IPS-20b (cell line): ENCODE measurements around the gene YTHDF2.
"Not testable (repeated sequence)": the region's sequence is repeated elsewhere in the genome, so short reads cannot be mapped to it uniquely, and the experiment has no call there.

Experiments used
- H3K27ac ChIP-seq: one replicate; pipeline ENCODE4 v1.5.1; 2013; ENCODE audit warnings: low read length
- H3K27me3 ChIP-seq: 2 replicates; pipeline ENCODE4 v1.6.1; 2013; ENCODE audit warnings: mild to moderate bottlenecking, low read length, inconsistent platforms; ENCODE audit not compliant: insufficient read depth
- H3K36me3 ChIP-seq: 2 replicates; pipeline ENCODE4 v1.6.1; 2013; ENCODE audit warnings: low read depth, mild to moderate bottlenecking, inconsistent platforms, low read length, moderate library complexity; ENCODE audit not compliant: insufficient read depth
- H3K4me1 ChIP-seq: 2 replicates; pipeline ENCODE4 v1.6.1; 2013; ENCODE audit warnings: mild to moderate bottlenecking, control low read depth, inconsistent platforms, low read length, moderate library complexity; ENCODE audit not compliant: insufficient read depth
- H3K4me3 ChIP-seq: 2 replicates; pipeline ENCODE4 v1.5.1; 2013; ENCODE audit warnings: mild to moderate bottlenecking, low read length, inconsistent platforms
- H3K9ac ChIP-seq: 2 replicates; pipeline ENCODE4 v1.6.1; 2013; ENCODE audit warnings: low read depth, mild to moderate bottlenecking, inconsistent platforms, low read length, moderate library complexity
- H3K9me3 ChIP-seq: 2 replicates; pipeline ENCODE4 v1.6.1; 2013; ENCODE audit warnings: mild to moderate bottlenecking, low read depth, low read length, inconsistent platforms; ENCODE audit not compliant: insufficient read depth

The YTHDF2 gene

GRCh38 chr1:28783363-28783762 lies 46.6 kb downstream of the YTHDF2 start:
- H3K9ac ChIP-seq, result no peak overlapping the region

GRCh38 chr1:28789412-28789811 lies 52.7 kb downstream of the YTHDF2 start:
- Histone ChIP-seq H3K4me3 (no peak overlapping the region), H3K9me3 (no peaks in the 10 kb centered on the region), H3K36me3 (no peaks in the 10 kb centered on the region), H3K27me3 (no peaks in the 10 kb centered on the region), H3K4me1 (no peaks in the 10 kb centered on the region), H3K27ac (no peak overlapping the region), H3K9ac (no peak overlapping the region)

More at GRCh38 chr1:28783363-28783762, 46.6 kb downstream of the YTHDF2 start:
- Histone ChIP-seq H3K4me3 (no peak overlapping the region), H3K4me1 (no peaks in the 10 kb centered on the region), H3K9me3 (no peaks in the 10 kb centered on the region), H3K27ac (no peak overlapping the region), H3K36me3 (no peaks in the 10 kb centered on the region), H3K27me3 (no peaks in the 10 kb centered on the region)

GRCh38 chr1:28789816-28790215 lies 53.1 kb downstream of the YTHDF2 start:
- Histone ChIP-seq H3K27me3 (no peaks in the 10 kb centered on the region), H3K4me3 (no peak overlapping the region), H3K36me3 (no peaks in the 10 kb centered on the region), H3K9me3 (no peaks in the 10 kb centered on the region), H3K27ac (no peak overlapping the region), H3K9ac (no peak overlapping the region), H3K4me1 (no peaks in the 10 kb centered on the region)

- Histone ChIP-seq H3K27ac (no peak overlapping the region), H3K4me3 (no peak overlapping the region), H3K9me3 (no peaks in the 10 kb centered on the region), H3K4me1 (no peaks in the 10 kb centered on the region), H3K9ac (no peak overlapping the region), H3K36me3 (no peaks in the 10 kb centered on the region), H3K27me3 (no peaks in the 10 kb centered on the region)
Measured at GRCh38 chr1:28790377-28791035, 53.8 kb downstream of the YTHDF2 start.

- not testable (repeated sequence) for H3K4me1 ChIP-seq, H3K27me3 ChIP-seq, H3K27ac ChIP-seq, H3K9ac ChIP-seq, H3K36me3 ChIP-seq, H3K4me3 ChIP-seq, H3K9me3 ChIP-seq
Measured at GRCh38 chr1:28791929-28792328, 55.2 kb downstream of the YTHDF2 start.

GRCh38 chr1:28792644-28793121 lies 55.9 kb downstream of the YTHDF2 start:
- no peaks in the 10 kb centered on the region for H3K27me3 ChIP-seq
- no peaks in the 10 kb centered on the region for H3K36me3 ChIP-seq
- no peak overlapping the region for H3K27ac ChIP-seq
- no peak overlapping the region for H3K9ac ChIP-seq
- no peaks in the 10 kb centered on the region for H3K9me3 ChIP-seq
- H3K4me1 ChIP-seq, result no peaks in the 10 kb centered on the region
- H3K4me3 ChIP-seq, result no peak overlapping the region

GRCh38 chr1:28794582-28794981 lies 57.8 kb downstream of the YTHDF2 start:
- H3K9ac ChIP-seq, H3K4me1 ChIP-seq, H3K9me3 ChIP-seq, H3K36me3 ChIP-seq, H3K27me3 ChIP-seq, H3K4me3 ChIP-seq, H3K27ac ChIP-seq: not testable (repeated sequence)

- Histone ChIP-seq H3K4me3 (no peak overlapping the region), H3K4me1 (no peaks in the 10 kb centered on the region), H3K27ac (no peak overlapping the region), H3K27me3 (no peaks in the 10 kb centered on the region), H3K9ac (no peak overlapping the region), H3K9me3 (no peaks in the 10 kb centered on the region), H3K36me3 (no peaks in the 10 kb centered on the region)
Measured at GRCh38 chr1:28796352-28797211, 59.8 kb downstream of the YTHDF2 start.

- H3K9me3 ChIP-seq, result no peaks in the 10 kb centered on the region
- H3K9ac ChIP-seq, result no peak overlapping the region
- H3K27ac ChIP-seq, result no peak overlapping the region
- no peaks in the 10 kb centered on the region for H3K27me3 ChIP-seq
- H3K4me3 ChIP-seq, result no peak overlapping the region
- 0 out of 2 replicates have a peak, but pooled peaks cover 3% of the 10 kb centered on the region for H3K4me1 ChIP-seq
- no peaks in the 10 kb centered on the region for H3K36me3 ChIP-seq
Measured at GRCh38 chr1:28800324-28800723, 63.6 kb downstream of the YTHDF2 start.

- H3K4me3 ChIP-seq, result no peak overlapping the region
- H3K4me1 ChIP-seq, result 0 out of 2 replicates have a peak, but pooled peaks cover 3% of the 10 kb centered on the region
- no peaks in the 10 kb centered on the region for H3K9me3 ChIP-seq
- no peak overlapping the region for H3K27ac ChIP-seq
- no peaks in the 10 kb centered on the region for H3K36me3 ChIP-seq
- no peaks in the 10 kb centered on the region for H3K27me3 ChIP-seq
- no peak overlapping the region for H3K9ac ChIP-seq
Measured at GRCh38 chr1:28801461-28801860, 64.7 kb downstream of the YTHDF2 start.

GRCh38 chr1:28803051-28803450 lies 66.3 kb downstream of the YTHDF2 start:
- Histone ChIP-seq H3K9ac (no peak overlapping the region), H3K4me1 (0 out of 2 replicates have a peak, but pooled peaks cover 3% of the 10 kb centered on the region), H3K36me3 (no peaks in the 10 kb centered on the region), H3K4me3 (no peak overlapping the region), H3K27me3 (no peaks in the 10 kb centered on the region), H3K27ac (no peak overlapping the region), H3K9me3 (no peaks in the 10 kb centered on the region)

- Histone ChIP-seq H3K36me3 (no peaks in the 10 kb centered on the region), H3K9ac (no peak overlapping the region), H3K27me3 (no peaks in the 10 kb centered on the region), H3K4me3 (no peak overlapping the region), H3K4me1 (0 out of 2 replicates have a peak, but pooled peaks cover 3% of the 10 kb centered on the region), H3K9me3 (no peaks in the 10 kb centered on the region), H3K27ac (no peak overlapping the region)
Measured at GRCh38 chr1:28803662-28804061, 66.9 kb downstream of the YTHDF2 start.
